Cardiac fibroblast (primary cell): ENCODE data around the gene IQGAP3.
A peak's percentile ranks its signal among the peaks of the same experiment; 100 is the strongest.

ENCODE experiments used
- DNase-seq, 2 donors: peaks; one replicate each; pipeline versions ENCODE4 v3.0.0 to v3.0.0-alpha.2; 2010; ENCODE audit warnings: low read depth in 2 of 2
- H3K4me3 ChIP-seq, 2 donors: replicated peaks in 1 of 2; 1 replicate in 1 of 2; 2 replicates in 1 of 2; pipeline ENCODE4 v1.5.1; 2011; ENCODE audit warnings: low read depth in 2 of 2, low read length in 2 of 2, mild to moderate bottlenecking in 2 of 2, moderate library complexity in 1 of 2
- CTCF ChIP-seq: IDR thresholded peaks from one replicate; pipeline ENCODE4 v1.5.1; 2011; ENCODE audit warnings: low read depth, mild to moderate bottlenecking, low read length, inconsistent platforms

The IQGAP3 gene

GRCh38 chr1:156503698-156504437 lies 68.5 kb downstream of the IQGAP3 start:
- no peak for TF ChIP-seq CTCF
- no peak for DNase-seq
- no peak overlapping the region for H3K4me3 ChIP-seq

- no peak for TF ChIP-seq CTCF
- DNase-seq, result peak; percentile 95 to 97
- peak overlapping the region in 1 of 2 donors; percentile 37 for H3K4me3 ChIP-seq
Observed at GRCh38 chr1:156502894-156503697, 69.3 kb downstream of the IQGAP3 start.

DNA sequence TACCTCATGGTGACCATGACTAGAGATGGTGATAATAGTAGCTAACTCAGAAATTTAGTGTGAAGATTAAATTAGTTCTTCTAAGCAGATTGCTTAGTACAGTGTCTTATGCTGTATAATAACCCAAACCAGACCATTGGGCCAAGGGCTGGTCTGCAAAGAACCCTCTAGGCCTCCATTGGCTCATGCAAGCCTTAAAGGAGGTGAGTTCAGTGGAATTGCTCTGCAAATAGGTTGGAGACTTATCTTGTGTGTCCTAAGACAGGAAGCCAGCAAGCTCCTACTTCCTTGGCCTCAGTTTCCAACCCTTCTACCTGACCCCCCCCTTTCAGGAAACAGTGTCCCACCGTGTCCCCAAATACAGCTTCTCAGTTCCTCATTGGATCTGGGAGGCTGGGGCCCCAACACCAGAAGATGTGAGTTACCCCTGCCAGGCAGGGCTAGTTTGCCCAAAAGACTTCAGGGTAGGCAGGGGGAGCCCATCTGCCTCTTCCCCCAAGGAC lies 69.9 kb downstream of the IQGAP3 start:
- peak in 1 of 2 donors; percentile 41 for DNase-seq
- TF ChIP-seq CTCF, result no peak
- no peak overlapping the region for H3K4me3 ChIP-seq

- H3K4me3 ChIP-seq, result peak overlapping the region; percentile 95 to 99
- peak; percentile 39 for TF ChIP-seq CTCF
- peak; percentile 96 to 99 for DNase-seq
Observed at GRCh38 chr1:156500793-156501506, 71.4 kb downstream of the IQGAP3 start.

DNA sequence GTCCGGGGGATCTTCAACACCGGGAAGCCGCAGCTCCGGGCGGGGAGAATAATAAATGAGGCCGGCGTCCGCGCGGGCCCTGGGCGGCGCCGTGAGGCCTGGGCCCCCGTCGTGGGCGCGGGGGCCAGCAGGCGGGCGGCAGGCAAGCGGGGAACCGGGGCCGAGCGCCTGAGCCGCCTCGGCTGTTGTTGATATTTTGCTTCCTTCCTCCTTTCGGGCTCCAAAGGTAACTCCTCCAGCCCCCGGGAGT lies 71.9 kb downstream of the IQGAP3 start, which contains the start of gene MEF2D:
MEF2D (minus strand) TSS at position 233 of the 250 bp plus-strand sequence. CDS start 17,483 bp downstream, outside the sequence.
- DNase-seq, result no peak
- TF ChIP-seq CTCF, result no peak

DNA sequence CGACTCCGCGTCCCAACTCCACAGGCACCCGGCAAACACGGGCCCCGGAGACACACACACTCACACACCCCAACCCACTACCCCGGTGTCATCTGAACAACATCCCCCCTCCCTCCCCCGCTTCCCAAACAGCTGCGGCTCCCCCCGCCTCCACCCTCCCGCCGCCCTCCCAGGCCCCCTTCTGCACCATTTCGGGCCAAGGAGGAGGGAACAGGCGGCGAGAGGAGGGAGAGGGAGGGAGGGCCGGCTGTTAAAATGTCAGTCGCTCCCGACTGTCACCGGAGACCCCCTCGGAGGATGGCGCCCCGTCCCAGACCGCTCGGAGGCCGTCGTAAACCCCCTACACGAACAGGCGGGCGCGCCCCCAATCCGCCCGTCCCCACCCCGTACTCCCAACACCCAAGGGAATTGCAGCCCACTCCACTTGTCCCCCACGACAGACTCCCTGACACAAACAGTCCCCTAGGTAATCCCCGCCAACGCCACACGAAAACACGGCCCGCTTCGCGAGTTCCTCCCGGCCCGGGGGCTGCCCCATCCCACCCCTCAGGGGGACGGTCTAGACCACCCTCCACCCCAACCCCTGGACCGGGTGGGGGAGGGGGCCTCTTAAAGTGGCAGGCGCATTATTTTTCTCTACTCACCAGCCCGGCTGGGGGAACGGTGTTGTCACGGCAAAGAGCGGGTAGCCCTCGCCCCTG lies 72.4 kb downstream of the IQGAP3 start:
- TF ChIP-seq CTCF, result no peak
- H3K4me3 ChIP-seq, result peak overlapping the region; percentile 95 to 99
- DNase-seq, result no peak

More for the DNA sequence above, 71.9 kb downstream of the IQGAP3 start, which contains the start of gene MEF2D:
- peak within 1 kb of the TSS; percentile 95 to 99 for H3K4me3 ChIP-seq
